HG03575 (cell line): Measurements from ENCODE around the gene GABRR3.

Experiments used
- ATAC-seq: cut with Tn5 transposase; IDR thresholded peaks from one replicate; pipeline ENCODE4 v1.9.1; 2021; ENCODE audit not compliant: unreplicated experiment, insufficient number of reproducible peaks, low FRiP score; ENCODE audit errors: extremely low read depth

Gene GABRR3

DNA sequence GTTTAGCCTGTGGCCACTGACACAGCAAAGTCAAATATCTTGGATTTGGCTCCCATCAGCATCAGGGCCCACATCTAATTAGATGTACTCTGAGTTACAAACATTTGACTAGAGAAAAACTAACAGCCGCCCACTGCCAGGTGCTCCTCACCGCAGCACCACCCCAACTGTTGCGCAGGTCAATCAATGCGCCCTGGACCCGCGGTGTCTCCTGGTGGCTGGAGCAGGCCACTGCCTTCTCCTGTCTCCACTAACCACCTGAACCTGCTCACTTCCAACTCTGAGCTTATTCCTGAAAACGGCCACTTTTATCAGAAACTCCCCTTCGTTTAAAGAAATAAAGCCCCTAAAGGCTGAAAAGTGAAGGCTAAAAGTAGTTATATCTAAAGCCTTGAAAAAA is 67.1 kb downstream of the GABRR3 start:
- ATAC-seq = no peak

DNA sequence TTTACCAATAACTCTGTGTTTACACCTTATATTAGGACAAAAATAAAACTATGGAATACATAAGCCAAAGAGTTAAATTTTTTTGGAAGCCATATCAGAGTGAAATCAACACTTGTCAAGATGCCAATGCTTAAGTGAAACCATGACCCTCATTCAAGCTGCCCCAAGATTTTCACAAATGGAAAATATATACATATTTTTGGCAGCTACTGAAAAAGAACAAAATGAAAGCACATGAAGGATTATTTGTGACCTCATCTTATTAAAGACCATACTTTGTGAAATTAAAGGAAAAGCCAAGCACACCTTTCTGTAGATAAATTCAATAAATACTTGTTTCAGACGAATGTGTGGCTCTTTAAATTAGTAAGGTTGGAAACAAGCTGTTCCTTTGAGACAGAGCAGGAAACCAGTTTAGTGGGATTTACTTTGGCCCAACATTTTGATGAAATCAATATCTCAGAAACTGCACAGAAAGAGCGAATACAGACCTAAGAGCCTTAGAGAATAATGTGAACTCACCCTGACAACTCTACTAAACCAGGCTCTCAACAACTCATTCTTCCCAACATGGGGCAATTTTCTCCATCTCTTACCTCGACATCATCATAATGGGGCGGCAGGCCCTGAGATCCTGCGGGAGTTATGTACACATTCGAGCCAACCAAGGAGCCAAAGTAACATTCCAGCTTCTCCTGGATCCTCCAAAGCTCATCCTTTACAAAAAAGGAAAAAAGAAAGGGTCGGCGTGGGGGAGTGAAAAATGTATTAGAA is 73.9 kb downstream of the GABRR3 start:
- no peak for ATAC-seq

DNA sequence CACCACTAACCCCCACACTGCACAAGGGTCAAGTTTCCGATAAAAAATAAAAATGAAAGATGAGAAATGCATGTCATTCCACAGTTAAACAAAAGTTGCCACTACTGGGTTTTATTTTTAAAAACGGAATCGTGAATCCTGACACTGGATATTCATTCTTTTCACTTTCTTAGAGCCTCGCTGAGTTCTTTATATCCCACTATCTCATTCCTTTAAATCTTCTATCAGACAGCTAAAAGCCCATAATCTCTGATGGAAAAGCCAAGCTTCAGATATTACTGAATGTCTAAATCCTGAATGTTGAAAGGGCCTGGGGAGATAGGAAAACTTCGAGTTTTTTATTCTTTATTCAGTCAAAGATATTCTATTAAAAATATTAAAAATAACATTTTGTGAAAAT is 74.6 kb downstream of the GABRR3 start:
- ATAC-seq = no peak

DNA sequence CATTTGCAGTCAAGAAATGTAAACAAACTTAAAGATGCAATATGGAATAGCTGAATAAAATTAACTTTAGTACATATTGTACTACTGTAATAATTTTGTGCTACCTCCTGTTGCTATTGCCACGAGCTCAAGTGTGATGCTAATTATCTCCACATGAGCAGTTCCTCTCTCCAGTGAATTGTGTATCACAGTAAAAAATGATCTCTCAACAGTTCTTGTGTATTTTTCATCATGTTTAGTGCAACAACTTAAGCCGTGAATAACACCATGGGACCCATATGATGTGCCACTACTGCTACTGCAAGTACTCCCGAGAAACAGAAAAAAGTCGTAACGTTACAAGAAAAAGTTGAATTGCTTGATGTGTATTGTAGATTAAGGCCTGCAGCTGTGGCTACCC is 75.2 kb downstream of the GABRR3 start:
- ATAC-seq = no peak

DNA sequence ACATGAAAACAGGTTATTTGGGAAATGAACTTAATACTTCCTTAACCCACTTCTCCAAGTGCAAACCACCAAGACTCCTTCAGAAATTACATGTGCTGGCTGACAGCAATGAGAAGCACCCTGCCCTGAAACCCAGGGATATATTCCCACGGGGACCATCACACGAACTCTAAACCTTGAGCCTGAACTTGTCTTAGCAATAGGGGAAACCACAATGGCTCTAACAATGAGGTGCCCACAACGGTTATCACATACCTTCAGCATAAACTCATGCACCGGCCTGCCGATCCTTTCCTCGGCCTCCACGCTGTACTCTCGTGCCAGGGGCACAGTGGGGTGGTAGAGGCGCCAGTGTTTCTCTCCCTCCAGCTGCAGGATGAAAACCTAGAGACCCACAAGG is 76.3 kb downstream of the GABRR3 start:
- ATAC-seq = no peak

DNA sequence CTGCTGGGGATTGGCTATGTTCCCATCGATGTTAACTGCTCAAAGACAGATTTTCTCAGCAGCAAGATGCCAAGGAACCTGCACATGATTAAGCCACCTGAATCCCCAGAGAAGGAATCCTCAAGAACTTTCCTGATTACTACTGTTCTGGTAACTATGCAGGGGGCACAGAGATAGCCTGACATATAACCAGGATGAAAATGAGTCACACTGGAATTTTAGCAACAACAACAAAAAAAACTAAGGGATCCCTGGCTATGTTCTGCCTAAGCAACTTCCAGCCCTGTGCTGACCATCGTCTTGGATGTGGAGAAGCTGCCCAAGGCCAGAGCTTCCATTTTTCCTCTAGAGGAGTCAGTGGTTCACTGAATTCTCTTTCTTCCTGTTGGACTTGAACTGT is 76.7 kb downstream of the GABRR3 start:
- no peak for ATAC-seq

DNA sequence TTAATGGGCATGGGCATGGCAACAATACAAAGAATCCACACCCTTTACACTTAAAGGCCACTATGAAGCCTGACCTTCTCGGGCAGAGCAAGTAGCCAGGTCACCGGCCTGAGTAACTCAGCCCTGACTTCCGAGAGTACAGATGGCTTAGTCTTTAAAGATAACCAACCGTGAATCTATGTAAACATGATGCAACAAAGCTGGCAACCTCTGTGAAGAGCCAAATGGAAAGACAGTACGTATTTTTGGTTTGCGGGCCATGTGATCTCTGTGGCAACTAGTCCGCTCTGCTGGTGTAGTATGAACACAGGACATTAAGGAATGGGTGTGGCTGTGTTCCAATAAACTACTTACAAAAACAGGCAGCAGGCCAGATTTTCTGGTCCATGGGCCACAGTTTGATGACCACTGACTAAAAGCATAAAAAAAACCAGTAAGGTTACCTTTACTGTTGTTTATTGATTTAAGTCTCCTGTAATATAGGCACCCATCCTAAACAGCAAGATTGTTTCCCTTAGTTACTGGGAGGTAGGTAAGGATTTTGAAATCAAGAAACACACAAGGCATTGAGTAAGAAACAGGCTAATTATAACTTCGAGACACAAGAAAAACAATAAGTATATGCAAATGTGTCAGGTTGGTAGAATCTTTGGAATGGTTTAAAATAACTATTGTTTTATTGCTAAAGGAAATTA is 77.4 kb downstream of the GABRR3 start:
- ATAC-seq = no peak

DNA sequence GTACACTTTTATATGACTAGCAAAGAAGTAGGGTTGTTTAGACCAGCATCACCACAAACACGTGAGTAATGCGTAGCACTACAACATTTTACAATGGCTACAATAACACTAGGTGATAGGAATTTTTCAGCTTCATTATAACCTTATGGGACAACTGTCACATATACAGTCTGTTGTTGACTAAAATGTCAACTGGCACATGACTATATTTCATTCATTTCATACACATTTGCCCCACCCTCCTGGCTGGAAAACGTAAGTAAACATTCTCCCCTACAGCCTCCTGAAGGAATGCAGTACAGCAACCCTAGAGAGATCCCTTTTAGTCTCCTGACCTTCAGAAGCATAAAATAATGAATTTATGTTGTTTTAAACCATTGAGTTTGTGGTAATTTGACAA is 79.1 kb downstream of the GABRR3 start:
- ATAC-seq = no peak

DNA sequence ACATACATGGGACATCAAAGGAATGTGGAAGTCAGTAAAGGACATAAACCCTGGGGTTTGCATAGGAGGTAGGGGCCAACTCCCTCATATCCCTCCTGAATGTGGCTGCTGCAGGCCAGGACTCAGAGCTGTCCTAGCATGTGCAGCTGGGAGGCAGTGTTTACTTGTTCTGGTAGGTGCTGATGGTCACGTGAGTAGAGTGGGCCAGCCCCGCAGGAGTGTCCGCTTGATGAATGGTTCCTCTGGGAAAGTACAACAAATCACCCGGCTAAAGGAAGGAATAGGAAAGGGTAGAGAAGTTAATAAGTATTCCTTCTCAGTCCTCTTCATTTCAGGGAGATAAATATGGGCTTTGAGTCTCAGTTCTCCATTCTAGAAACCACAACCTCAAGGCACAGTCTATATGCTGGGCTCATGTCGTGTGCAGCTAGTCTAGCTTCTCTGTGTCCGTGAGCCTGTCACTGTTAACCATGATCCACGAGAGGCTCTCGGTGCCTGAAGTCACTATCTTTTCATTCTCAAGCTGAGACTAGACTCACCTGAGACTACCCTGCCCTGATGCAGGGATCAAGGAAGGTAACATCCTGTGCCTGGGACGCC is 80.8 kb downstream of the GABRR3 start:
- no peak for ATAC-seq

DNA sequence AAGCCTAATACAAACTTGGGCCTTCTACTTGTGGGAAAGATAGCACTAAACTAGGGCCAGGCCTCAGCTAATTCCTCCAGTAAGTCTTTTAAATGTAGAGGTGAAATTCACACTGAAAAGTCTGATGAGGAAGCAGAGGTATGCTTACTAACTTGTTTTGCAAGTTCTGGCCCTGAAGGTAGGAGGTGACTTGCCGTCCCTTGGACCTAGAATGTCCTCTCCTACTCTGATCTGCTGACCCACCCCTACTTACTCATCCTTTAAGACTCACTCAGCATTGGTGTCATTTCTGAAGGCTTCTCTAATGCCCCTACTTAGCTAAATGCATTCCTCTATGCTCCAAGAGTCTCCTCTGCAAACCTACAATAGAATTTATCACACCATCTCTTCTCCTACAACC is 82.2 kb downstream of the GABRR3 start:
- ATAC-seq = no peak

DNA sequence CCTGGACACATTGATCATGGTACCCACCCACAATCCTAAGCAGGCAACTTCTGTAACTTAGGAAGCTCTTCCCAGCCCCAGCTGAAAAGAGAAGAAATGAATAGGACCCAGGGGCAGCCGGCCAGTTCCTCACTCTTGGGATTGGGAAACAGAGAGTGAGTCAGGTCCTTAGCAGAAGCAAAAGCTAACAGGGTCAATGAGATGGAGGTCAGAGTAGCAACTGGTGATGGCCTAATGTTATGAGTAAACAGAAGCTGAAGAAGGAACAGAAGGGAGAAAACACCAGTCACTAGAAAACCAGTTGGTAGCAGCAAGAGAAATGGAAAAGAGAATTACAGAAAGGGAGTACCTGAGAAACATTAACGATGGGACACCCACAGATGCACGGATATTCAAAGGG is 82.8 kb downstream of the GABRR3 start:
- no peak for ATAC-seq

DNA sequence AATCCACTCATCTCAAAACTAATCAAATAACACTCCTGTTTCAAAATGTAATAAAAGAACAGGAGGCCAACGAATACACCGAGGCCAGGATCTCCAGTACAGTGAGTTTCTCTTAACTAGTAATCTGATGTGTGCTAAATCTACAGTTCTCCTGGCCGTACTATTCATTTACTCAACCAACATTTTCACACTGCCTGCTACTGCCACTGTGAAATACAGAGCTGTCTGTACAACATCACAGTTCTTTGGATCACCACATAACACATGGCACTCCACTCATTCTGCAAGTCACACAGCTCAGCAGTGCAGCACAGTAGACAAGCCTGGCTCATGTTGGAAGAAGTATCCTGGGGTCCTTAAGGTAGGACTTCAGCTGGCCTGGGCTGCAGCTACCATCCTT is 84.8 kb downstream of the GABRR3 start:
- ATAC-seq = no peak

DNA sequence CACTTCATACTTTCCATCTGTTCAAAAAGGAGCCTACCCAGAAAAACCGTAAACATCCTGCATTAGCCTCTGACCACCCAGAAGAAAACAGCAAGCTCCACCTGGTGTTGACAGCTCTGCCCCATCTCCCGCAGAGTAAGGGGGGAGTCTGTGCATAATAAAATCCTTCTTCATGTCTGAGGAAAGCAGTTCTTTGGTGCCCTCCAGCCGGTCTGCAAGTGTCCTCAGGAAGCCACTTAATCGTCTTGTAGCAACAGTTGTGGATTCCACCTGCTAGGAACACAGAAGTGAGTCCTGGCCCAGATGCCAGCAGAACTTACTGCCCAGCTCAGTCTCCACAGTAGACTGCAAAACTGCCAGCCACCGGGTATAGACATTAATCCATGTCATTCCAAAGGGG is 85.4 kb downstream of the GABRR3 start:
- no peak for ATAC-seq

DNA sequence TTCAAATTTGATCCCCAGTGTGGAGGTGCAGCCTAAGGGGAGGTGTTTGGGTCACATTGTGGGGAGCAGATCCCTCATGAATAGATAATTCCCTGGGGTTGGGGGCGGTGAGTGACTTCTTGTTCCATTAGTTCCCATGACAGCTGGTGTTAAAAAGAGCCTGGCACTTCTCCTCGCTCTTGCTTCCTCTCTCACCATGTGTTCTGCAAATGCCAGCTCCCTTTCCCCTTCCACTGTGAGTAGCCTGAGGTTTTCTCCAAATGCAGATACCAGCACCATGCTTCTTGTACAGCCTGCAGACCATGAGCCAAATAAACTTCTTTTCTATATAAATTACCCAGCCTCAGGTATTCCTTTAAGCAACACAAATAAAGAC is 86.0 kb downstream of the GABRR3 start:
- no peak for ATAC-seq

DNA sequence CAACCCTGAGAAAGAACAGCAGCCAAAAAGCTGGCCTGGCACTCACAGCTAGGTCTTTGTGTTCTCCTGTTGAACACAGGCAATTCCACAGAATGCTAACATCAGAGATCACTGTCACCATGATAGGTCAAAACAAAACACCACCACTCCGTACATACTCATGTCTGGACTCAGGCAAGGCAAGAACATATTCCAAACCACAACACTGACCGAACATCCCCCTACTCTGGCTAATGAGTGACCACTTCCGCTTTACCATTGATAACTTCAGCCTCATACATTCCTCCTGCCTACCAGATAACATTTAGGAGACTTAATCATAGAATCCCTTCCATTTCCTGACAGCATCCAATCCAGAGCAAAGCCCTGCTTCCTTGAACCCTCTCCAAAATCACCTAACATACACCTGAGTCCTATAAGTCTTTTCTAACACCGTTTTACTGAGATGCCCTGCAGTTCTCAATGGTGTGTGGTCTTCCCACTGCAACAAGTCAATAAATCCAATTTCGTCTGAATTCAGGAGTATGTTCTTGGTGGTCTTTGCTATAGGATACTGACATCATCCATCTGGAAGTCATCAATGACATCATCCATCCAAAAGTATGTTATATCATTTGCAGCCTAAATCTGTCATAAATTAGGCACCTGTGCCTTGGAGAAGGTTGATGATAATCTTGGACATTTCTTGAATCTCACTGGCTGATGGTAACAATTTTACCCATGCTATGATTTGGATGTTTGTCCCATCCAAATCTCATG is 86.6 kb downstream of the GABRR3 start:
- no peak for ATAC-seq

DNA sequence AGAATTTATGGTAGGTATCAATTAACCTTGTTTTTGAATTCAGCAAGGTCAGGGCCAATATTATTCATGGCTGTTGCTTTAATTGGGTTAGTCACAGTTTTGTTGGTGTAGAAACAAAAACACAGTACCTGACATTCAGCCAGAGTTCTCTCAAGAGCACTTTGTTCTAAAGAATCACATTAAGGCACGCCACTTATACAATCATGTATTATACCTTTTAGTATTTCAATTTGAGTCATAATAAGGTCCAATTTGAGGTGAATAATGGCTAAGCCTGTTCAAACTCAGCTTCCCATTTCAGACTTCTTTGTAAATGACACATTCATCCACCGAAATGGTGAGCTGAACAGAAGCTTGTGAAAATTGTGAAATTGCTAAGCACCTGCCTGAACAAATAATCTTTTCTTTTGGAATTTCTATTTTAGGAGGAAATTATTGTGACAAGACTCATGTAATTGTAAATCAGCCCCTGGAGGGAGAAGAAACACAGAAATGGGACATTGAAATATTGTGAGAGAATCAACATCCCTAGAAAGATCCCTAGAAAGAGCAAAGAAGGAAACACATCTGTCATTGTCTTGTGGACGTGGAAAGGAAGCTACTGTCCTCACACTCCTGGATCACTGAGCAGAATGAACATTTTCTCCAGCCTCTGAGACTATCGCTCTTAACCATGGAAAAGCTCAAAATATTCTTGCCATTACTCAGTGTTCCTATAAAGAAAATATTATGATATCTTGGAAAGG is 92.1 kb downstream of the GABRR3 start:
- ATAC-seq = no peak

DNA sequence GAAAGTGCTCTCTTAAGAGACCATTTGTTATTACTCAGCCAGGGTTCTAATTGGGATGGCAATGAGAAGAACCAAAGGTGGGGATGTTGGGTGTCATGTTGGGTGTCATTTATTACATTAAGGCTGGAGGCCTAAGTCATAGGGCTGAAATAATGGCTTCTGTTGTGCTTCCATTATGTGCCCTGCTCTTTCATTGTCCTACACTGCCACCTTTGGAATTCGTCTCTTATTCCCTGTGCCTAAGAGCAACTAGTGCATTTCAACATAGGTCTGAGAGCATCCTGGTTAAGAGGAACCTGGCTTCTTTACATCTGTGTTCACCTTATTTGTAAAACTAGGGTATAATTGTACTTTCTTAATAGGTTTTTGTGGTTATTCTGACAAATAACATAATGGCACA is 95.1 kb downstream of the GABRR3 start:
- no peak for ATAC-seq

DNA sequence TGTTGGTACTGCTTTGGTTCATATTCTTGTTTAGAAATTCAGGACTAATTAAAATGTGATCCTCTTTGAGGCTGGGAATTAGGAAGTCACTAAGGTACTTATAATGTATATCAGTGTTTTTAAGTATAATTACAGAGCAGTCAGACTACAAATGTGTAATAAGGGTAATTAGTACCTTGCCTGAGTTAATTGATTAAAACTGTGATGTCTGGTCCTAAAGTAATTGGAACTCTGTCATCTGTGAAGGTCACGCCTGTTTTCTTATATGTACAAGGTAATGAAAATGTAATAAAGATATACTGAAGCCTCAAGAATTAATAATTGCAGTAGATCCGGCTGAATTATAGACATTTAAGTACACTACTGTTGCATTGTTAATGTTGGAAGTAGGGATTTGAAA is 95.7 kb downstream of the GABRR3 start:
- no peak for ATAC-seq

DNA sequence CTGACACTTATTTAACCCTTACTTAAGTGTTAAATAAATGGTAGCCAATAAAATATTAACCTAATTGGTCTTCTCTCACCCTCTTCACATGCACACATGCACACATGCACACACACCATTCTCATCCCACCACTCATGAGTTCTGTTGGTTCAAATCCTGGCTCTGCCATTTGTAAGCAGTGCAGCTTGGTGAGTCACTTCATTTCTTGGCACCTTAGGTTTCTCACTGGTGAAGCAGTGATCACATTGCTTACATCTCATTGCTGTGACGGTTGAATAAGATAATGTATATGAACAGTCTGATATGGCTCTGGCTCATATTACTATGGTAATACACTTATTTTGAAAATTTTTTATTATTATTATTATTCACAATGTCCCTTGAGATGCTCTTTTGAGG is 96.7 kb downstream of the GABRR3 start:
- no peak for ATAC-seq
